Suprapubic skin (tissue), 3 donors: Measurements from ENCODE around the gene PTPRN2.

ENCODE experiments used
- POLR2A ChIP-seq, 2 donors: fragments of 450-650 bp; IDR thresholded peaks; one replicate each; pipeline ENCODE4 v1.6.1; 2017; ENCODE audit warnings: antibody characterized with exemption in 2 of 2, mild to moderate bottlenecking in 2 of 2, moderate library complexity in 2 of 2
- TF ChIP-seq, protein P1 (sequence below), 2 donors: fragments of 200-600 bp in 1 of 2; fragments of 450-650 bp in 1 of 2; sonication (generic) in 1 of 2; IDR thresholded peaks; one replicate each; pipeline ENCODE4 v1.5.1; 2016 to 2019; ENCODE audit warnings: antibody characterized with exemption in 2 of 2, mild to moderate bottlenecking in 1 of 2, moderate library complexity in 1 of 2

- TF ChIP-seq, protein P1, sequence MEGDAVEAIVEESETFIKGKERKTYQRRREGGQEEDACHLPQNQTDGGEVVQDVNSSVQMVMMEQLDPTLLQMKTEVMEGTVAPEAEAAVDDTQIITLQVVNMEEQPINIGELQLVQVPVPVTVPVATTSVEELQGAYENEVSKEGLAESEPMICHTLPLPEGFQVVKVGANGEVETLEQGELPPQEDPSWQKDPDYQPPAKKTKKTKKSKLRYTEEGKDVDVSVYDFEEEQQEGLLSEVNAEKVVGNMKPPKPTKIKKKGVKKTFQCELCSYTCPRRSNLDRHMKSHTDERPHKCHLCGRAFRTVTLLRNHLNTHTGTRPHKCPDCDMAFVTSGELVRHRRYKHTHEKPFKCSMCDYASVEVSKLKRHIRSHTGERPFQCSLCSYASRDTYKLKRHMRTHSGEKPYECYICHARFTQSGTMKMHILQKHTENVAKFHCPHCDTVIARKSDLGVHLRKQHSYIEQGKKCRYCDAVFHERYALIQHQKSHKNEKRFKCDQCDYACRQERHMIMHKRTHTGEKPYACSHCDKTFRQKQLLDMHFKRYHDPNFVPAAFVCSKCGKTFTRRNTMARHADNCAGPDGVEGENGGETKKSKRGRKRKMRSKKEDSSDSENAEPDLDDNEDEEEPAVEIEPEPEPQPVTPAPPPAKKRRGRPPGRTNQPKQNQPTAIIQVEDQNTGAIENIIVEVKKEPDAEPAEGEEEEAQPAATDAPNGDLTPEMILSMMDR (IDR thresholded peaks at IDR 0.05) = no peak
- TF ChIP-seq POLR2A (IDR thresholded peaks at IDR 0.05) = no peak
Measured at GRCh38 chr7:157684157-157684908, 903.3 kb downstream of the PTPRN2 start.
